Measurements from ENCODE around the gene FGF18. TPM values are rescaled to one million over a fixed set of nuclear protein-coding genes. Genes with fewer than 3 reads are reported as not detected.
A peak's percentile ranks its signal among the peaks of the same experiment; 100 is the strongest.
"Not testable (repeated sequence)": the region's sequence is repeated elsewhere in the genome, so short reads cannot be mapped to it uniquely, and the experiment has no call there.

The FGF18 gene
- total and polyA plus RNA-seq, 4 experiments from 2014 or later, result 0.09 to 0.32 (median 0.17) TPM; not detected in 1

DNA sequence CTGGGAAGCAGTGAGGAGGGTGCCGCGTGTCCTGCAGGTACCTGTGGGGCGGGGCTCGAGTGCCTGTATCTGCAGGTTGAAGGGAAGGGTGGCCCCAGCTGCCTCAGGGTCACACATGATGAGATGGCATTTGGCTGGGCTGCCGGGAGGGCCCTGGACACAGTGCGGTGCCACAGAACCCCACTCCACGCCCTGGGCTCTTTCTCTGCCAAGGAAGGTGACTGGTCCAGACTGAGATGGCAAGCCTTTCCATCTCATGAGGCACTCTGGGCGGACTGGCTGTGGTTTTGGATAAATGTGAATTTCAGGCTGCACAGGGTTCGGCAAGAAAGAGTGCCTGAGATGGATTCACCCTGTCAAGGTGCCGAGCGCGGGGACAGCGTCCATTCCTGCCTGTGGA is 69.4 kb downstream of the FGF18 start:
- no peaks in the 10 kb centered on the region for H3K4me1 Mint-ChIP-seq
- Histone ChIP-seq H3K4me1 (ENCODE audit: insufficient read depth, low read length) (no peaks in the 10 kb centered on the region), H3K36me3 (ENCODE audit: insufficient read depth, low read length) (no peaks in the 10 kb centered on the region), H3K27me3 (ENCODE audit: insufficient read depth, low read length) (no peaks in the 10 kb centered on the region), H3K9me3 (ENCODE audit: control insufficient read depth in 1 of 2, low read length in 2 of 2) (no peaks in the 10 kb centered on the region), H3K4me3 (ENCODE audit: low read length in 2 of 2) (no peak overlapping the region), H3K27ac (ENCODE audit: low read depth, low read length) (no peak overlapping the region)
- H3K36me3 Mint-ChIP-seq, result no peaks in the 10 kb centered on the region
- intact Hi-C loops (cut with micrococcal nuclease), result no loop called here
- no peak overlapping the region for H3K4me3 Mint-ChIP-seq
- POLR2A ChIA-PET (ENCODE audit: partially characterized antibody), result no interaction called here
- CTCF ChIA-PET (ENCODE audit: partially characterized antibody), result no interaction called here
- peaks cover 0 to 3% (median 0%) of the 10 kb centered on the region in 8 donors for H3K9me3 Mint-ChIP-seq
- peak overlapping the region in 1 of 7 donors; percentile 84 for H3K27ac Mint-ChIP-seq
- peaks cover 2 to 13% of the 10 kb centered on the region in 2 donors for H3K27me3 Mint-ChIP-seq
- no peak for DNase-seq

DNA sequence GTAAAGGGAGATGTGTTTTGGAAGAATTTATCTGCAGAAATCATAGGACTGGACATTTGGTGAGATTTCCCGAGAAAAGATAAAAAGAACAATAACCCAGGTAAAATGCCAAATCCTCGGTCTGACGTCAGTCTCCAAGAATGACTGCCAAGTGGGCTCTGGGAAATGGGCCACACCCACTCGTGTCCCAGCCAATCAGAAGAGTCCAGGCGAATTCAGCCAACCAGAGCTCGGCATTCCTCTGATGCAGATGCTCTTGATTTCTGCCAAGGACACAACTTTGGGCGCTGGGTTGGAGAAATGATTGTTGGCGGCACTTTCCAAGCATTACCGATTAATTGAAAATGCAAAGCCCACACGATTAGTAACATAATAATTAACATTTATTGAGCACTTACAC is 73.3 kb downstream of the FGF18 start:
- no peaks in the 10 kb centered on the region for H3K4me1 ChIP-seq (ENCODE audit: insufficient read depth, low read length)
- intact Hi-C loops (cut with micrococcal nuclease), result no loop called here
- CTCF ChIA-PET (ENCODE audit: partially characterized antibody), result no interaction called here
- no peaks in the 10 kb centered on the region for H3K9me3 ChIP-seq (ENCODE audit: control insufficient read depth in 1 of 2, low read length in 2 of 2)
- peaks cover 0 to 12% of the 10 kb centered on the region in 2 donors for H3K27me3 Mint-ChIP-seq
- H3K4me3 Mint-ChIP-seq, result no peak overlapping the region
- H3K36me3 ChIP-seq (ENCODE audit: insufficient read depth, low read length), result no peaks in the 10 kb centered on the region
- H3K9me3 Mint-ChIP-seq, result no peaks in the 10 kb centered on the region
- H3K27ac ChIP-seq (ENCODE audit: low read depth, low read length), result no peak overlapping the region
- H3K27me3 ChIP-seq (ENCODE audit: insufficient read depth, low read length), result no peaks in the 10 kb centered on the region
- no peak overlapping the region for H3K4me3 ChIP-seq (ENCODE audit: low read length in 2 of 2)
- H3K36me3 Mint-ChIP-seq, result no peaks in the 10 kb centered on the region
- no peak for DNase-seq
- H3K4me1 Mint-ChIP-seq, result no peaks in the 10 kb centered on the region
- POLR2A ChIA-PET (ENCODE audit: partially characterized antibody), result no interaction called here
- no peak overlapping the region for H3K27ac Mint-ChIP-seq

DNA sequence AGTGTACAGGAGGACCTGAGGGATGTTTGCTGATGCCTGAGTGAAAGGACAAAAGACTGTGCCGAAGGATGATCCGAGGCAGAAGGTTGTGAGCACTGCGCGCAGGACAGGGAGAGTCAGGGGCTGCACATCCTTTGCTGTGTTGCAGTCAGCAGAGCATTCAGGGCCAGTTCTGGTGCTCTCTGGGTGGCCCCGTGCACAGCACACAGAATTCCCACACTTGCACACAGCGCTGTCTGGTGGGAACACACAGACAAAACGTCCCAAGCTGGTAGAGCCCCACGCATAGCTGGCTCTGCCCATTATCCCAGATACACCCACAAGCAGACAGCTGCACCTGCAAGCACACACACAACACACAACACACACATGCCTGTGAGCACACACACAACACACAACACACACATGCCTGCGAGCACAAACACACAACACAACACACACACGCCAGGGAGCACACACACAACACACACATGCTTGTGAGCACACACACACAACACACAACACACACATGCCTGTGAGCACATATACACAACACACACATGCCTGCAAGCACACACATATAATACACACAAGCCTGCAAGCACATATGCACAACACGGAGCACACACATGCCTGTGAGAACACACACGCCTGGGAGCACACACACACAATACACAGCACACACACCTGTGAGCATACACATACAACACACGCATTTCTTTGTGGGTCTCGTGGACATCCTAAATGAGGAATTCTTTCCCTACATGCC is 74.4 kb downstream of the FGF18 start:
- intact Hi-C loops (cut with micrococcal nuclease), result no loop called here
- H3K36me3 ChIP-seq (ENCODE audit: insufficient read depth, low read length), result no peaks in the 10 kb centered on the region
- DNase-seq, result no peak
- H3K27me3 Mint-ChIP-seq, result peaks cover 0 to 7% of the 10 kb centered on the region in 2 donors
- no peaks in the 10 kb centered on the region for H3K27me3 ChIP-seq (ENCODE audit: insufficient read depth, low read length)
- H3K27ac Mint-ChIP-seq, result no peak overlapping the region
- H3K4me1 Mint-ChIP-seq, result no peaks in the 10 kb centered on the region
- no peak overlapping the region for H3K27ac ChIP-seq (ENCODE audit: low read depth, low read length)
- H3K36me3 Mint-ChIP-seq, result no peaks in the 10 kb centered on the region
- POLR2A ChIA-PET (ENCODE audit: partially characterized antibody), result no interaction called here
- H3K4me1 ChIP-seq (ENCODE audit: insufficient read depth, low read length), result no peaks in the 10 kb centered on the region
- no peaks in the 10 kb centered on the region for H3K9me3 Mint-ChIP-seq
- no peak overlapping the region for H3K4me3 ChIP-seq (ENCODE audit: low read length in 2 of 2)
- CTCF ChIA-PET (ENCODE audit: partially characterized antibody), result no interaction called here
- H3K9me3 ChIP-seq (ENCODE audit: control insufficient read depth in 1 of 2, low read length in 2 of 2), result no peaks in the 10 kb centered on the region
- H3K4me3 Mint-ChIP-seq, result no peak overlapping the region

DNA sequence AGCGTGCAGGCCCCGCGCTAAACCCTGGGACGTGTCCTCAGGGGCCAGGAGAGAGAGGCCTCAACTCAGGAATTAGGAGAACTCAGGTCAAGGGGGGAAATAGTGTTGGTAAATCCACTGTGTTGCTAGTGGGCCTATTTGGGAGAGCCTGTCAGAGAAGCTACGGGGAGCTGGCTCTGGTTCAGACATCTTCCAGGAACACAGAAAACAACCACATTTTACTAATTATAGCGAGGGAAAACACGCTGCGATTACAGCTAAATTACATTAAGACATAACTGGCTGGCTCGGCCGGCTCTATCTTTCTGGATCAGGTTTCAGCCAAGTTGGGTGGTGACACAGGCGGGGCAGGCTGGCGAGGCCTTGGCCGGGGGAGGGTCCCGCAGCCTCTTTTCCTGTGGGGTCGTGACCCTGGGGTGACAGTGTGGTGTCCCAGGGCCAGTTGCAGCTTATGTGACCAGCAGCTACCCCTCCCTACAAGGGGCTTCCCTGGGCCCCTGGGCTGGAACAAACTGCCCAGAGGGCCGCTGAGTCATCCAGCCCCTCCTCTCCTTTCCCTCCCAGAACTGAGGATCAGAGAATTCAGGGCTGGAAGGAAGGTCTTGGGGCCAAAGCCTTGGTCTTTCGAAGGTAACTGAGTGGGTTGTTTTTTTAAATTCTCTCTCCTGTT is 75.1 kb downstream of the FGF18 start:
- no peaks in the 10 kb centered on the region for H3K9me3 ChIP-seq (ENCODE audit: control insufficient read depth in 1 of 2, low read length in 2 of 2)
- H3K27me3 ChIP-seq (ENCODE audit: insufficient read depth, low read length), result no peaks in the 10 kb centered on the region
- intact Hi-C loops (cut with micrococcal nuclease), result no loop called here
- H3K27ac ChIP-seq (ENCODE audit: low read depth, low read length), result no peak overlapping the region
- ChIA-PET CTCF (ENCODE audit: partially characterized antibody) (no interaction called here), POLR2A (ENCODE audit: partially characterized antibody) (interaction anchor here (0.6 kb wide), 1 partner anchor 15 kb away, joined by 3 read pairs; no protein-coding TSS in a partner anchor)
- no peaks in the 10 kb centered on the region for H3K4me1 ChIP-seq (ENCODE audit: insufficient read depth, low read length)
- no peak overlapping the region for H3K27ac Mint-ChIP-seq
- no peaks in the 10 kb centered on the region for H3K36me3 ChIP-seq (ENCODE audit: insufficient read depth, low read length)
- H3K4me1 Mint-ChIP-seq, result no peaks in the 10 kb centered on the region
- H3K4me3 ChIP-seq (ENCODE audit: low read length in 2 of 2), result no peak overlapping the region
- H3K9me3 Mint-ChIP-seq, result no peaks in the 10 kb centered on the region
- DNase-seq, result no peak
- no peak overlapping the region for H3K4me3 Mint-ChIP-seq
- no peaks in the 10 kb centered on the region for H3K36me3 Mint-ChIP-seq
- H3K27me3 Mint-ChIP-seq, result peaks cover 0 to 7% of the 10 kb centered on the region in 2 donors

DNA sequence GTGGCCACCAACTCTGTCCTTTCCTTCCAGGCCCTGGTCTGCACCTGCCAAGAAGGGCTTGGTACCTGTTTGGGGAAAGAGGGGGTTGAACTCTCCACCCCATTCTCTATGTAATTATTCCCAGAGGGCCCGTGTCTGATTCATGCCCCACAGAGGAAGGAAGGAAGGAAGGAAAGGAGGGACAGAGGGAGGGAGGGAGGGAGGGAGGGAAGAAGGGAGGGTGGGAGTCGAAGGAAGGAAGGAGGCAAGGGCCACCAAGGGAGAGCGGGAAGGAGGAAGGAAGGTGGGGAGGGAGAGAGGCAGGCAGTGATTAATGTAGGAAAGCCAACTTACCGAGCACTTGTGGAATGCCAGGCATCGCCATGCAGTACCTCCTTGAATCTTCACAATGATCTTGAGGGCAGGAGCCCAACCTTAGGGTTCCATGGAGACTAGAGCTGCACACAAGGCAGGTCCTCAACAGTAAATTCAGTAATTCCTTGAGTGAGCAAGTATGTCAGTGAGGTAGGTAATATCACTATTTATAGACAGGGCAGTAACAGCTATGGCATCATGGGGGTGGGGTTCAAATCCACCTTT is 75.8 kb downstream of the FGF18 start:
- no peak for DNase-seq
- H3K36me3 ChIP-seq (ENCODE audit: insufficient read depth, low read length), result no peaks in the 10 kb centered on the region
- H3K27ac ChIP-seq (ENCODE audit: low read depth, low read length), result no peak overlapping the region
- Mint-ChIP-seq H3K36me3 (no peaks in the 10 kb centered on the region), H3K27me3 (peaks cover 0 to 7% of the 10 kb centered on the region in 2 donors), H3K4me1 (no peaks in the 10 kb centered on the region), H3K27ac (no peak overlapping the region), H3K9me3 (no peaks in the 10 kb centered on the region), H3K4me3 (no peak overlapping the region)
- H3K9me3 ChIP-seq (ENCODE audit: control insufficient read depth in 1 of 2, low read length in 2 of 2), result no peaks in the 10 kb centered on the region
- no peaks in the 10 kb centered on the region for H3K4me1 ChIP-seq (ENCODE audit: insufficient read depth, low read length)
- ChIA-PET POLR2A (ENCODE audit: partially characterized antibody) (interaction anchor here (0.6 kb wide), 1 partner anchor 14 kb away, joined by 3 read pairs; no protein-coding TSS in a partner anchor), CTCF (ENCODE audit: partially characterized antibody) (interaction anchor here (1.8 kb wide), 1 partner anchor 12 kb away, joined by 4 read pairs; no protein-coding TSS in a partner anchor)
- intact Hi-C loops (cut with micrococcal nuclease), result no loop called here
- H3K27me3 ChIP-seq (ENCODE audit: insufficient read depth, low read length), result no peaks in the 10 kb centered on the region
- H3K4me3 ChIP-seq (ENCODE audit: low read length in 2 of 2), result no peak overlapping the region

DNA sequence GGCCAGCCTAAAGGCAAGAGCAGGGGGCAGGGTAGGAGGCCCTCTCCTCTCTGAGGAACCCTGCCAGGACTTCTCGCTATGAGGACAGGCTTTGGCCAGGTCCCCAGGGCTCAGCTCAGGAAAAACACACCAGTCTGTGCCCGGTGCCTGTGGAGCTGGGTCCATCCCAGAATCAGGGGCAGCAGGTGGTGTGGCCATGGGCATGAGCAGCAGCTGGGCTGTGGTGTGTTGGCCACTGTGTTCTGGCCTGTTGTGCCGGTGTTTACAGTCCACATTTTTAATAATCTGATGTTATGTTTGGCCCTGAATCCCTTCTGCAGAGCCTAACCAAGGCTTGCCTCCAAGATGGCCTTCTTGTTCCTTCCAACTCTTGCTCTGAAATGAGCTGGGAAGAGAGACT is 77.0 kb downstream of the FGF18 start:
- H3K27me3 ChIP-seq (ENCODE audit: insufficient read depth, low read length), result no peaks in the 10 kb centered on the region
- H3K36me3 ChIP-seq (ENCODE audit: insufficient read depth, low read length), result no peaks in the 10 kb centered on the region
- ChIA-PET POLR2A (ENCODE audit: partially characterized antibody) (no interaction called here), CTCF (ENCODE audit: partially characterized antibody) (interaction anchor here (1.8 kb wide), 1 partner anchor 14 kb away, joined by 4 read pairs; no protein-coding TSS in a partner anchor)
- no peaks in the 10 kb centered on the region for H3K4me1 Mint-ChIP-seq
- H3K9me3 Mint-ChIP-seq, result no peaks in the 10 kb centered on the region
- peaks cover 0 to 7% of the 10 kb centered on the region in 2 donors for H3K27me3 Mint-ChIP-seq
- no peaks in the 10 kb centered on the region for H3K4me1 ChIP-seq (ENCODE audit: insufficient read depth, low read length)
- intact Hi-C loops (cut with micrococcal nuclease), result no loop called here
- H3K9me3 ChIP-seq (ENCODE audit: control insufficient read depth in 1 of 2, low read length in 2 of 2), result no peaks in the 10 kb centered on the region
- no peak overlapping the region for H3K4me3 ChIP-seq (ENCODE audit: low read length in 2 of 2)
- no peak overlapping the region for H3K27ac Mint-ChIP-seq
- no peaks in the 10 kb centered on the region for H3K36me3 Mint-ChIP-seq
- no peak overlapping the region for H3K27ac ChIP-seq (ENCODE audit: low read depth, low read length)
- no peak for DNase-seq
- H3K4me3 Mint-ChIP-seq, result no peak overlapping the region

DNA sequence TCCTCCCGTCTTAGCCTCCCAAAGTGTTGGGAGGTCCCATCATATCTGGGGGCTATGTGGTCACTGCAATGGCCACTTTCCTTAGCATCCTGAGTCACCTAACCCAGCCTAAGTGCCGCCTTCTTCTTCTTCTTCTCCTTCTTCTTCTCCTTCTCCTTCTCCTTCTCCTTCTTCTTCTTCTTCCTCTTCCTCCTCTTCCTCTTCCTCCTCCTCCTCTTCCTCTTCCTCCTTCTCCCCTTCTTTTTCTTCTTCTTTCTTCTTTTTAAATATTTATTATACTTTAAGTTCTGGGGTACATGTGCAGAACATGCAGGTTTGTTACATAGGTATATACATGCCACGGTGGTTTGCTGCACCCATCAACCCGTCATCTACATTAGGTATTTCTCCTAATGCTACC is 78.0 kb downstream of the FGF18 start:
- H3K4me3 Mint-ChIP-seq, H3K36me3 Mint-ChIP-seq: not testable (repeated sequence)
- H3K27me3 Mint-ChIP-seq, result peaks cover 0 to 11% of the 10 kb centered on the region in 2 donors

More for the DNA sequence above, 78.0 kb downstream of the FGF18 start:
- intact Hi-C loops (cut with micrococcal nuclease); H3K4me1 ChIP-seq (ENCODE audit: insufficient read depth, low read length); H3K36me3 ChIP-seq (ENCODE audit: insufficient read depth, low read length); DNase-seq; H3K9me3 Mint-ChIP-seq; H3K27me3 ChIP-seq (ENCODE audit: insufficient read depth, low read length); H3K9me3 ChIP-seq (ENCODE audit: control insufficient read depth in 1 of 2, low read length in 2 of 2); POLR2A ChIA-PET (ENCODE audit: partially characterized antibody); H3K4me1 Mint-ChIP-seq; CTCF ChIA-PET (ENCODE audit: partially characterized antibody); H3K4me3 ChIP-seq (ENCODE audit: low read length in 2 of 2); H3K27ac ChIP-seq (ENCODE audit: low read depth, low read length): not testable (repeated sequence)
- H3K27ac Mint-ChIP-seq, result peak overlapping the region in 1 of 7 donors; percentile 61

Data from CD4-positive, alpha-beta memory T cell (primary cell).